ENCODE results near the gene DENND5B.
"Not testable (repeated sequence)": the region's sequence is repeated elsewhere in the genome, so short reads cannot be mapped to it uniquely, and the experiment has no call there.

The DENND5B gene

DNA sequence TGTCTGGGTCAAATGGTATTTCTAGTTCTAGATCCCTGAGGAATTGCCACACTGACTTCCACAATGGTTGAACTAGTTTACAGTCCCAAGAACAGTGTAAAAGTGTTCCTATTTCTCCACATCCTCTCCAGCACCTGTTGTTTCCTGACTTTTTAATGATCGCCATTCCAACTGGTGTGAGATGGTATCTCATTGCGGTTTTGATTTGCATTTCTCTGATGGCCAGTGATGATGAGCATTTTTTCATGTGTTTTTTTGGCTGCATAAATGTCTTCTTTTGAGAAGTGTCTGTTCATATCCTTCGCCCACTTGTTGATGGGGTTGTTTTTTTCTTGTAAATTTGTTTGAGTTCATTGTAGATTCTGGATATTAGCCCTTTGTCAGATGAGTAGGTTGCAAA is 40.3 kb downstream of the DENND5B start:
- not testable (repeated sequence) for DNase-seq

DNA sequence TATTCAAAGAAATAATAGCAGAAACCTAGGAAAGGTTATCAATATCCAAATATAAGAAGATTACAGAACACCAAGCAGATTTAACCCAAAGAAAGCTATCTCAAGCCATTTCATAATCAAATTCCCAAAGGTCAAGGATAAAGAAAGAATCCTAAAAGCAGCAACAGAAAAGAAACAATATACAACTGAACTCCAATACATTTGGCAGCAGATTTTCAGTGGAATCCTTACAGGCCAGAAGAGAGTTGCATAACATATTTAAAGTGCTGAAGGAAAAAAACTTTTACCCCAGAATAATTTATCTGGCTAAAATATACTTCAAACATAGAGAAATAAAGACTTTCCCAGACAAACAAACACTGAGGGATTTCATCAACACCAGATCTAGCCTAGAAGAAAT is 54.3 kb downstream of the DENND5B start:
- no peak for DNase-seq

DNA sequence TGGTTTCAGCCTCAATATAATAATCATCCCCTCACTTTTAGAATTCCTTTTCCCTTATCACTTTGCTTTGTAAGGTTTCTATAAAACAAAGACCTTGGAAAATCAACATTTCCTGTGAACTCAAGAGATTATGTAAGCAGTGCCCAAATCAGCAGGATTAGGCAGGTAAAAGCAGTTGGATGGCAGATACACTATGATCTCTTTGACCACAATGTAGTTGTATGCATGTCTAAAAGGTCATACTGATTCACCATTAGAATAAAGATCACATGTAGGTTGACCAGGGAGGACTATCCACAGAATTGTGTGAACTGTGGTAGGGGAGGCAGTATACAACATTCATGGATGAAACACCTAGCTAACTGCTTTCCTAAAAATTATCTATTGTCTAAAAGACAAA is 57.5 kb downstream of the DENND5B start:
- DNase-seq = no peak

DNA sequence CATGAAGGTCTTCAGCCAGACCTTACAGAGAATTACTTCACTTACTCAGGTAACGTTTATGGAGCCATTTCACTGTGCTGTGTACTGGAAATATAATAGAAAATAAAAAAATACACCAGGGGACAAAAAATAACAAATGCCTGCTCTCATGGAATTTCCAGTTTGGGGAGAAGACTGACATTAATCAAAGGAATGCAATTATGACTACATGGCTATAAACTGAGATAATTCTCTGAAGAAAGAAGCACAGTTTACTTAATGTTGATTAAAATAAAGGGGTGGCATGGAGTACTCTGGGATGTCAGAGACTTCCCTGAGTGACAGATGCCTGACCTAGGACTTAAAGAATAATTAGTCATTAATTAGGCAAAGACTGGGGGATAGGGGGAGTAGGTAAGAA is 59.0 kb downstream of the DENND5B start:
- no peak for DNase-seq

DNA sequence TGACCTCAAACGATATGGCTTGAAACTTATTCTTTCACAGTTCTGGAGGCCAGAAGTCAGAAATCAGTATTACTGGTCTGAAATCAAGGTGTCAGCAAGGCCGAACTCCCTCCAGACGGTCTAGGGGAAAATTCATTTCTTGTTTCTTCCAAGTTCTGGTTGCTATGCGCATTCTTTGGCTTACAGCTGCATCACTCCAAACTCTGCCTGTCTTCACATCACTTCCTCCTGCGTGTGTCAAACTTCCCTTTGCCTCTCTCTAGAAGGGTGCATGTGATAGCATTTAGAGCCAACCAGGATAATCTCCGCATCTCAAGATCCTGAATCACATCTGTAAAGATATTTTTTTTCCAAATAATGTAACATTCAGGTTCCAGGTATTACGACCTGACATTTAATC is 62.8 kb downstream of the DENND5B start:
- DNase-seq = no peak

- DNase-seq = no peak
Measured at GRCh38 chr12:31527083-31527482, 63.9 kb downstream of the DENND5B start.

DNA sequence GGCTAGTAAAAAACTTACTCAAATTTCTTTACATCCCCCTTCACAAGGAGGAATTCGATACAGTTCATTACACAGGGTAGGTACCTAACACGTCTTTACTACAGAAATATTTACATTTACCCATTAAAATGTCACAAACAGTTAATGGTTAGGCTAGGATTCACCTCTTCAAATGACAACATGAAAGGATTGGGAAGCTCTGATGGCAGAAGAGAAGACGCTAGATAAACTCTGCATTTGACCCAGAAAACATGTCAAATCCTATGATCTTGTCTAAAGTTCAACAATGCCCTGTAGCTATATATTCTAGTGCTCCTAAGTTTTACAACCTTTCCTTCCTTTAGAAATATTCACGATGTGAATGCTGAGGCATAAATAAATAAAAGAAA is 64.8 kb downstream of the DENND5B start:
- no peak for DNase-seq

- no peak for DNase-seq
Measured at GRCh38 chr12:31525496-31526157, 65.3 kb downstream of the DENND5B start.

GRCh38 chr12:31524791-31525495 is 66.0 kb downstream of the DENND5B start:
- no peak for DNase-seq

- DNase-seq = no peak
Measured at GRCh38 chr12:31523306-31523705, 67.6 kb downstream of the DENND5B start.

- DNase-seq = no peak
Measured at GRCh38 chr12:31522607-31523006, 68.3 kb downstream of the DENND5B start.

GRCh38 chr12:31521964-31522363 is 69.0 kb downstream of the DENND5B start:
- DNase-seq = no peak

- no peak for DNase-seq
Measured at GRCh38 chr12:31519511-31519910, 71.4 kb downstream of the DENND5B start.

DNA sequence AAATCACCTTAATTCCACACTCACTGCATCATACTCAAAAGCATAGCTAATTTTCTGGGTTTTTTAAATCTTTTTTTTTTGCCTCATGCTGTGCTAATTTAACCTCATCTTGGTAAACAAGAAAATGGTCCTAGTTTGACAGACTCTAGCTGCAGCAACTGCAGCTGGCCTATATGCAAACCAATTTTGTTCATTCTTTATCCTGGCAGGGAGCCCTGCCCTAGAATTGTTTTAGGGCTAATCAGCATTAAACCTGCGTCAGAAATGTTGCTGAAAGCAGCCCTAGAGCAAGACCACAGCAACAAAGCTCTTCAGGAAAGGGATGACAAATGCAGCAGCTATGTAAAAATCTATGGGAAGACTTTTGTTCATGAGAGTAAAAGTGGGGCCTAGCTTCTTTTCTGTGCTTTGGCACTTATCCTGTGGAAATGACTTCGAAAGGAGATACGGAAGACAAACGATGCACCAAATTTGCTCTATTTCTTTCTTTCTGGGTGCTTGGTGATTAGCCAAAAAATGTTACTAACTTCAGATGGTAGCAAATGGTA is 72.2 kb downstream of the DENND5B start:
- DNase-seq = peak; percentile 95

GRCh38 chr12:31517994-31518393 is 72.9 kb downstream of the DENND5B start:
- peak; percentile 44 for DNase-seq

GRCh38 chr12:31516702-31517101 is 74.2 kb downstream of the DENND5B start:
- DNase-seq = no peak

- no peak for DNase-seq
Measured at GRCh38 chr12:31514912-31515311, 76.0 kb downstream of the DENND5B start.

GRCh38 chr12:31510034-31510433 is 80.9 kb downstream of the DENND5B start:
- no peak for DNase-seq

GRCh38 chr12:31508436-31509150 is 82.3 kb downstream of the DENND5B start:
- no peak for DNase-seq

GRCh38 chr12:31507966-31508365 is 83.0 kb downstream of the DENND5B start:
- DNase-seq = no peak

GRCh38 chr12:31506515-31507306 is 84.2 kb downstream of the DENND5B start:
- DNase-seq = no peak

DNA sequence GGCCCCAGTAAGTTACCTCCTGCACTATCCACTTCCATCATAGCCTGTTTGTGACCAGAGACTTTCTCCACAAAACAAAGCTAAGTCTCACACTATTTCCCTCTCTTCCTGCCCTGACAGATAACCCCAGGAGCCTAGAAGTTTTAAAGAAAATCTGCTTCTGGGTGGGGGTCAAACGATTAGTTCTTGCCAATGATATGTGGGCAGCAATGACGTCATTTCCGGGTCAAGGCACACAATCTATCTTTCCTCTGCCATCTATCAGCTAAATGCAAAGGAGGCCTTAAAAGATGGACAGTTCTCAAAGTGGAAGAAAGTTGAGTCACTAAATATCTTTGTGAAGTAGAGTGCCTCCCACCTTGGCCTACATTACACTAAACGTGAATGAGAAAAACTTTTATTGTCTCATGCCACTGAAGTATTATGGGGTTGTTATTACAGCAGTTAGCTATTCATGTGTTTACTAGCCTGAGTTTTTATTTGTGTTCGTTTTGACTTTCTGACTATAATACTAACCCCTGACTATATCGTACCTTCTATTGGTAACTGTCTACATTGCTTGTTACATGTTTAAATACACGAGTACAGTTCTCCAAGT is 86.2 kb downstream of the DENND5B start:
- no peak for DNase-seq

DNA sequence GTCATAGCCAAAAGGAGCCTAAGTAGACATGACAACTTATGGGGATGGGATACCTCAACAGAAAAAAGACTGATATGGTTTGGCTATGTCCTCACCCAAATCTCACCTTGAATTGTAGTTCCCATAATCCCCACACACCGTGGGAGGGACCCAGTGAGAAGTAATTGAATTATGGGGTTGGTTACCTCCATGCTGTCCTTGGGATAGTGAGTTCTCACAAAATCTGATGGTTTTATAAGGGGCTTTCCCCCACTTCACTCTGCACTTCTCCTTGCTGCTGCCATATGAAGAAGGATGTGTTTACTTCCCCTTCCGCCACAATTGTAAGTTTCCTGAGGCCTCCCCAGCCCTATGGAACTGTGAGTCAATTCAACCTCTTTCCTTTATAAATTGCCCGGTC is 89.9 kb downstream of the DENND5B start:
- DNase-seq = not testable (repeated sequence)

Measured in NCI-H146 (cell line).